CD4-positive, alpha-beta T cell (primary cell): ENCODE data around the gene HOMEZ. TPM values are rescaled to one million over a fixed set of nuclear protein-coding genes. Genes with fewer than 3 reads are reported as not detected.
"Not testable (repeated sequence)": the region's sequence is repeated elsewhere in the genome, so short reads cannot be mapped to it uniquely, and the experiment has no call there.

Source experiments
- ATAC-seq: fragments of 200-7000 bp; cut with Tn5 transposase; one replicate; pipeline ENCODE4 v1.10.0; 2022; ENCODE audit warnings: mild to moderate bottlenecking; ENCODE audit not compliant: poor library complexity
- CTCF ChIA-PET: fragments of 350-600 bp; sonication (Branson Sonifier 250); formaldehyde crosslinking; loops from one replicate; lab custom pipeline; 2021; ENCODE audit warnings: antibody characterized with exemption, inconsistent platforms; lab: Charles Lee
- POLR2A ChIA-PET: fragments of 350-600 bp; sonication (Branson Sonifier 250); formaldehyde crosslinking; loops from one replicate; lab custom pipeline; 2021; ENCODE audit warnings: antibody characterized with exemption, inconsistent platforms; lab: Charles Lee
- DNase-seq, 14 experiments: peaks; one replicate each; pipeline ENCODE4 v3.0.0-alpha.2; 2013 to 2020; ENCODE audit warnings: mixed read lengths in 2 of 14
- H3K27ac ChIP-seq, 2 donors: one replicate each; pipeline versions ENCODE4 v1.5.1 to v1.7.0; 2013; ENCODE audit warnings: low read length in 2 of 2, low read depth in 1 of 2, mild to moderate bottlenecking in 1 of 2
- H3K27me3 ChIP-seq, 2 experiments: 1 replicate in 1 of 2; 2 replicates in 1 of 2; pipeline versions ENCODE4 v1.6.1 to v1.7.0; 2013; ENCODE audit warnings: low read length in 2 of 2, control low read depth in 1 of 2, mild to moderate bottlenecking in 1 of 2, moderate library complexity in 1 of 2; ENCODE audit not compliant: insufficient read depth in 2 of 2, control insufficient read depth in 1 of 2
- H3K36me3 ChIP-seq: one replicate; pipeline ENCODE4 v1.6.1; 2013; ENCODE audit warnings: low read length, control low read depth; ENCODE audit not compliant: insufficient read depth
- H3K4me1 ChIP-seq: one replicate; pipeline ENCODE4 v1.6.1; 2013; ENCODE audit warnings: low read length, control low read depth; ENCODE audit not compliant: insufficient read depth
- H3K4me3 ChIP-seq: one replicate; pipeline ENCODE4 v1.5.1; 2013; ENCODE audit warnings: mild to moderate bottlenecking, low read length, moderate library complexity
- H3K9me3 ChIP-seq, 2 experiments: 1 replicate in 1 of 2; 2 replicates in 1 of 2; pipeline versions ENCODE4 v1.6.1 to v1.7.0; 2013; ENCODE audit warnings: low read length in 2 of 2, mild to moderate bottlenecking in 2 of 2, control low read depth in 1 of 2, moderate library complexity in 1 of 2; ENCODE audit not compliant: control insufficient read depth in 1 of 2, insufficient read depth in 1 of 2
- H3K27ac Mint-ChIP-seq: one replicate; pipeline ENCODE4 v1.8.0; 2020; ENCODE audit warnings: mixed read lengths
- H3K27me3 Mint-ChIP-seq: one replicate; pipeline ENCODE4 v1.8.0; 2021; ENCODE audit warnings: mixed read lengths
- H3K36me3 Mint-ChIP-seq: one replicate; pipeline ENCODE4 v1.8.0; 2021; ENCODE audit warnings: low read depth, mixed read lengths
- H3K4me1 Mint-ChIP-seq: one replicate; pipeline ENCODE4 v1.8.0; 2021; ENCODE audit warnings: low read depth, mixed read lengths
- H3K4me3 Mint-ChIP-seq: one replicate; pipeline ENCODE4 v1.8.0; 2020; ENCODE audit warnings: mild to moderate bottlenecking, mixed read lengths
- H3K9me3 Mint-ChIP-seq: one replicate; pipeline ENCODE4 v1.8.0; 2020; ENCODE audit warnings: mixed read lengths
- intact Hi-C, 2 experiments: fragments of 100-400 bp; cut with DNase I in 1 of 2; cut with micrococcal nuclease in 1 of 2; formaldehyde crosslinking; loops; one replicate each; pipeline versions ENCODE4 v1.15.1 to v1.9.0; 2023 to 2025; cut with DNase I, micrococcal nuclease
- total RNA-seq, 174 experiments: library from RNA in 2 of 174; stranded (reverse) in 2 of 174; gene quantifications; one replicate each; pipeline ENCODE4 v1.2.3 and lab custom pipeline; 2021 to 2026
- TF ChIP-seq, protein P1 (sequence below): fragments of 200-600 bp; IDR thresholded peaks from one replicate; pipeline ENCODE4 v1.8.0; 2022; ENCODE audit warnings: antibody characterized with exemption, mild to moderate bottlenecking

Gene HOMEZ
- total RNA-seq, 2 experiments from 2014 or later, result 2.0 to 2.8 TPM

DNA sequence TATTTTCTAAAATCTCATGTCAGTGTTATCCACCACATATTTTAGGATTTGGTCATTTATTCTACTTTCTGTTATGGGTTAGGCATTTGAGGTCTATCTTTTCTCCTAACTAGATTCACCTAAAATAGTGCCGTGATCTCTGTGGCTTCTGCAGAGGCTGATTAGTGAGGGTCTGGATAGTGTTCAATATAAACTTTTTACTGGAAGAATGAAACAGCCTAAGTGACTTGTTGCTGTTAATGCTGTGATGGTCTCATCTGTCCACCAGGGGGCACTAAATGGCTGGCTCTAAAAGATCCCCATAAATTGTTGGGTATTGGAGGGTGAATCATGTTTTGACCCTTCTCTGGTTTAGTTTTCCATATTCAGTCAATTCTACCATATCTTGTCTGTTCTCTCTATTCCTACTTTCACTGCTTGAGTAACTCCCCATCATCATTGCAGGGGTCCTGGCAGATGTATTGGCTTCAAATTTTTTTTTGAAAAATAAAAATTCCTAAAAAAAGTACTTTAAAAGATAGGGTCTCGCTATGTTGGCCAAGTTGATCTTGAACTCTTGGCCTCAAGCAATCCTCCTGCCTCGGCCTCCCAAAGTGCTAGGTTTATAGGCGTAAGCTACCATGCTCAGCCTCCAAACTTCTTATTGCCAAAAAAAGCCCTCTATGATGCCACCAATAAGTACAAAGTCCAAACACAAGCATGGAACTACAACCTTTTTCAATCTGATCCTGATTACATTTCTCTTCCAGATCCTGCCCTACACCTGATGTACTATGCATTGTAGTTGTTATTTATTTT is 42.2 kb upstream of the HOMEZ start:
- intact Hi-C loops, result loop anchor here (1.0 to 10.0 kb wide), 6 partner anchors 52 to 403 kb away; partner anchors contain the start of genes ACIN1 (in 1 of the 2), C14orf119 (in 1 of the 2) and PRMT5 (in 1 of the 2)
- ATAC-seq (peak; percentile 78), DNase-seq (peak; percentile 32 to 84 (median 54))
- TF ChIP-seq, protein P1, sequence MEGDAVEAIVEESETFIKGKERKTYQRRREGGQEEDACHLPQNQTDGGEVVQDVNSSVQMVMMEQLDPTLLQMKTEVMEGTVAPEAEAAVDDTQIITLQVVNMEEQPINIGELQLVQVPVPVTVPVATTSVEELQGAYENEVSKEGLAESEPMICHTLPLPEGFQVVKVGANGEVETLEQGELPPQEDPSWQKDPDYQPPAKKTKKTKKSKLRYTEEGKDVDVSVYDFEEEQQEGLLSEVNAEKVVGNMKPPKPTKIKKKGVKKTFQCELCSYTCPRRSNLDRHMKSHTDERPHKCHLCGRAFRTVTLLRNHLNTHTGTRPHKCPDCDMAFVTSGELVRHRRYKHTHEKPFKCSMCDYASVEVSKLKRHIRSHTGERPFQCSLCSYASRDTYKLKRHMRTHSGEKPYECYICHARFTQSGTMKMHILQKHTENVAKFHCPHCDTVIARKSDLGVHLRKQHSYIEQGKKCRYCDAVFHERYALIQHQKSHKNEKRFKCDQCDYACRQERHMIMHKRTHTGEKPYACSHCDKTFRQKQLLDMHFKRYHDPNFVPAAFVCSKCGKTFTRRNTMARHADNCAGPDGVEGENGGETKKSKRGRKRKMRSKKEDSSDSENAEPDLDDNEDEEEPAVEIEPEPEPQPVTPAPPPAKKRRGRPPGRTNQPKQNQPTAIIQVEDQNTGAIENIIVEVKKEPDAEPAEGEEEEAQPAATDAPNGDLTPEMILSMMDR, result peak; percentile 96
- CTCF ChIA-PET, result interaction anchor here (1.7 kb wide), 1 partner anchor 51 kb away, joined by 4 read pairs; no protein-coding TSS in a partner anchor
- Mint-ChIP-seq H3K4me1 (peaks cover 8% of the 10 kb centered on the region), H3K36me3 (peaks cover 32% of the 10 kb centered on the region), H3K9me3 (no peaks in the 10 kb centered on the region), H3K27me3 (no peaks in the 10 kb centered on the region), H3K4me3 (peak overlapping the region; percentile 36), H3K27ac (no peak overlapping the region)
- no peak overlapping the region for H3K4me3 ChIP-seq
- no peaks in the 10 kb centered on the region for H3K27me3 ChIP-seq
- H3K9me3 ChIP-seq, result no peaks in the 10 kb centered on the region
- no peak overlapping the region for H3K27ac ChIP-seq
- POLR2A ChIA-PET, result interaction anchor here (1.1 kb wide), 1 partner anchor 233 kb away, joined by 4 read pairs; the partner anchor contains the start of genes ACIN1 and C14orf119
- H3K36me3 ChIP-seq, result peaks cover 27% of the 10 kb centered on the region
- H3K4me1 ChIP-seq, result peaks cover 9% of the 10 kb centered on the region

DNA sequence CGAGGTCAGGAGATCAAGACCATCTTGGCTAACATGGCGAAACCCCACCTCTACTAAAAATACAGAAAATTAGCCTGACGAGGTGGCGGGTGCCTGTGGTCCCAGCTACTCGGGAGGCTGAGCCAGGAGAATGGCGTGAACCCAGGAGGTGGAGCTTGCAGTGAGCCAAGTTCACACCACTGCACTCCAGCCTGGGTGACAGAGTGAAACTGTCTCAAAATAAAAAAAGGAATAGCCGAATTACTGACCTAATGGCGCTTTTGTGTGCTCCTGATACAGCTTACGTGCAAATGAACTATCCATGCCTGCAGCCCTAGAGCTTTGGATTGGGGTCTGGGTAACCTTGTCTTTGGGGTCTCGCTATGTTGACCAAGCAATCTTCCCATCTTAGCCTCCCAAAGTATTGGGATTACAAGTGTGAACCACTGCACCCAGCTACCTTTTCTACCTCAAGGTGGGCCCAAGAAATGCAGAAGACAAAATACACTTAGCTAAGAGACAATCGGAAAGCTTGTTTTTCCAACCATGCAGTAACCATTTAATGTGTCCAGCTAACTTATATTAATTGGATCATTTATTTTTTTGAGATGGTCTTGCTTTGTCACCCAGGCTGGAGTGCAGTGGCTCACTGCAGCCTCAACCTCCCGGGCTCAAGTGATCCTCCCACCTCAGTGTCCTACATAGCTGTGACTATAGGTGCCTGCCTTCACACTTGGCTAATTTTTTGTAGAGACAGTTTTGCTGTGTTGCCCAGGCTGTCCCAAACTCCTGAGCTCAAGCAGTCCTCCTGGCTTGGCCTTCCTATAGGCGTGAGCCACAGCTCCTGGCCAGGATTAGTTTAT is 40.8 kb upstream of the HOMEZ start:
- ChIA-PET CTCF (interaction anchor here (1.7 kb wide), 2 partner anchors 25 to 53 kb away, joined by 4 read pairs; no protein-coding TSS in a partner anchor), POLR2A (interaction anchor here (0.6 to 2.3 kb wide), 8 partner anchors 10 to 232 kb away, joined by 3 to 17 read pairs (median 3); partner anchors contain the start of genes ACIN1, C14orf119, PPP1R3E and SLC22A17)
- intact Hi-C loops, result loop anchor here (5.0 to 10.0 kb wide), 4 partner anchors 62 to 402 kb away; partner anchors contain the start of genes ACIN1 (in 1 of the 2), C14orf119 (in 1 of the 2) and PRMT5 (in 1 of the 2)
- no peak overlapping the region for H3K27ac ChIP-seq
- Mint-ChIP-seq H3K4me3 (no peak overlapping the region), H3K4me1 (peaks cover 21% of the 10 kb centered on the region), H3K36me3 (peaks cover 46% of the 10 kb centered on the region), H3K27ac (no peak overlapping the region), H3K27me3 (no peaks in the 10 kb centered on the region), H3K9me3 (no peaks in the 10 kb centered on the region)
- H3K4me1 ChIP-seq, result peaks cover 22% of the 10 kb centered on the region
- H3K27me3 ChIP-seq, result no peaks in the 10 kb centered on the region
- no peak for DNase-seq
- H3K9me3 ChIP-seq, result no peaks in the 10 kb centered on the region
- no peak overlapping the region for H3K4me3 ChIP-seq
- peaks cover 32% of the 10 kb centered on the region for H3K36me3 ChIP-seq
- no peak for ATAC-seq
- TF ChIP-seq, protein P1, result no peak

DNA sequence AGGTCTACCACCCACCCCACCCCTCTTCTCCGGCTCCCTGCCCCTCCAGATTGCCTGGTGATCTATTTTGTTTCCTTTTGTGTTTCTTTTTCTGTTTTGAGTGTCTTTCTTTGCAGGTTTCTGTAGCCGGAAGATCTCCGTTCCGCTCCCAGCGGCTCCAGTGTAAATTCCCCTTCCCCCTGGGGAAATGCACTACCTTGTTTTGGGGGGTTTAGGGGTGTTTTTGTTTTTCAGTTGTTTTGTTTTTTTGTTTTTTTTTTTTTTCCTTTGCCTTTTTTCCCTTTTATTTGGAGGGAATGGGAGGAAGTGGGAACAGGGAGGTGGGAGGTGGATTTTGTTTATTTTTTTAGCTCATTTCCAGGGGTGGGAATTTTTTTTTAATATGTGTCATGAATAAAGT is 39.8 kb upstream of the HOMEZ start:
- peaks cover 50% of the 10 kb centered on the region for H3K36me3 Mint-ChIP-seq
- intact Hi-C loops, result loop anchor here (5.0 to 10.0 kb wide), 4 partner anchors 61 to 401 kb away; partner anchors contain the start of genes ACIN1 (in 1 of the 2), C14orf119 (in 1 of the 2) and PRMT5 (in 1 of the 2)
- DNase-seq, H3K27ac Mint-ChIP-seq, H3K9me3 ChIP-seq, H3K27me3 ChIP-seq, H3K4me3 Mint-ChIP-seq, ATAC-seq, H3K9me3 Mint-ChIP-seq, H3K27ac ChIP-seq, H3K4me3 ChIP-seq, H3K27me3 Mint-ChIP-seq: not testable (repeated sequence)
- ChIA-PET CTCF (interaction anchor here (1.7 kb wide), 1 partner anchor 24 kb away, joined by 4 read pairs; no protein-coding TSS in a partner anchor), POLR2A (interaction anchor here (2.3 kb wide), 1 partner anchor 23 kb away, joined by 17 read pairs; the partner anchor contains the start of gene PPP1R3E)
- Histone ChIP-seq H3K4me1 (peaks cover 23% of the 10 kb centered on the region), H3K36me3 (peaks cover 32% of the 10 kb centered on the region)
- peaks cover 26% of the 10 kb centered on the region for H3K4me1 Mint-ChIP-seq
